GM18951 (cell line): ENCODE results near the gene TCF3.
"Not testable (repeated sequence)": the region's sequence is repeated elsewhere in the genome, so short reads cannot be mapped to it uniquely, and the experiment has no call there.

Experiments used
- POLR2A ChIP-seq: IDR thresholded peaks from 4 replicates; pipeline ENCODE4 v1.6.1; 2011; ENCODE audit warnings: mild to moderate bottlenecking; ENCODE audit not compliant: insufficient read length, insufficient read depth; ENCODE audit errors: extremely low read depth
- in situ Hi-C: fragments of 300-500 bp; cut with MboI; formaldehyde crosslinking; loops from one replicate; pipeline ENCODE4 v1.12.0; 2022; ENCODE audit warnings: low sequenced_read_pairs, mixed read lengths, inconsistent platforms; ENCODE audit not compliant: unreplicated experiment

The TCF3 gene

GRCh38 chr19:1652471-1653299, at the start of gene TCF3:
Gene TCF3, minus strand, starts transcription at chr19:1652615. Its CDS starts 2,367 bp downstream, at chr19:1650248.
- in situ Hi-C loops = no loop called here
- peak; percentile 52 for TF ChIP-seq POLR2A

GRCh38 chr19:1700733-1701663, 48.6 kb upstream of the TCF3 start:
- TF ChIP-seq POLR2A = no peak
- in situ Hi-C loops = no loop called here

- TF ChIP-seq POLR2A = no peak
- in situ Hi-C loops = no loop called here
Measured at GRCh38 chr19:1699998-1700732, 47.8 kb upstream of the TCF3 start.

GRCh38 chr19:1699386-1699785, 47.0 kb upstream of the TCF3 start:
- no peak for TF ChIP-seq POLR2A
- in situ Hi-C loops = no loop called here

GRCh38 chr19:1698636-1699035, 46.2 kb upstream of the TCF3 start:
- in situ Hi-C loops = no loop called here
- TF ChIP-seq POLR2A = no peak

- in situ Hi-C loops = not testable (repeated sequence)
Measured at GRCh38 chr19:1695481-1695880, 43.1 kb upstream of the TCF3 start.

GRCh38 chr19:1691589-1692290, 39.3 kb upstream of the TCF3 start:
- in situ Hi-C loops = no loop called here
- no peak for TF ChIP-seq POLR2A

- in situ Hi-C loops = no loop called here
Measured at GRCh38 chr19:1690699-1691307, 38.4 kb upstream of the TCF3 start.

GRCh38 chr19:1685785-1686184, 33.4 kb upstream of the TCF3 start:
- in situ Hi-C loops = not testable (repeated sequence)

More at GRCh38 chr19:1690699-1691307, 38.4 kb upstream of the TCF3 start:
- TF ChIP-seq POLR2A = no peak

- no peak for TF ChIP-seq POLR2A
- in situ Hi-C loops = no loop called here
Measured at GRCh38 chr19:1685046-1685445, 32.6 kb upstream of the TCF3 start.

GRCh38 chr19:1684573-1684912, 32.1 kb upstream of the TCF3 start:
- no peak for TF ChIP-seq POLR2A
- in situ Hi-C loops = no loop called here

GRCh38 chr19:1683869-1684572, 31.6 kb upstream of the TCF3 start:
- in situ Hi-C loops = no loop called here
- no peak for TF ChIP-seq POLR2A
